Prostate gland (tissue), 2 donors: ENCODE data around the gene HTR1D.
A peak's percentile ranks its signal among the peaks of the same experiment; 100 is the strongest.

Experiments used
- POLR2A ChIP-seq: fragments of 450-650 bp; IDR thresholded peaks from one replicate; pipeline ENCODE4 v1.6.1; 2016; ENCODE audit warnings: antibody characterized with exemption, mild to moderate bottlenecking
- POLR2AphosphoS5 ChIP-seq: sonication (generic); formaldehyde crosslinking; IDR thresholded peaks from one replicate; pipeline ENCODE4 v1.6.1; 2017; ENCODE audit warnings: antibody characterized with exemption
- TF ChIP-seq, protein P1 (sequence below), 4 experiments: fragments of 200-600 bp in 2 of 4; fragments of 450-650 bp in 2 of 4; sonication (generic) in 2 of 4; IDR thresholded peaks; 1 replicate in 3 of 4; 2 replicates in 1 of 4; pipeline ENCODE4 v1.5.1; 2016 to 2019; ENCODE audit warnings: antibody characterized with exemption in 4 of 4, mild to moderate bottlenecking in 2 of 4, moderate library complexity in 2 of 4

- TF ChIP-seq, protein P1, sequence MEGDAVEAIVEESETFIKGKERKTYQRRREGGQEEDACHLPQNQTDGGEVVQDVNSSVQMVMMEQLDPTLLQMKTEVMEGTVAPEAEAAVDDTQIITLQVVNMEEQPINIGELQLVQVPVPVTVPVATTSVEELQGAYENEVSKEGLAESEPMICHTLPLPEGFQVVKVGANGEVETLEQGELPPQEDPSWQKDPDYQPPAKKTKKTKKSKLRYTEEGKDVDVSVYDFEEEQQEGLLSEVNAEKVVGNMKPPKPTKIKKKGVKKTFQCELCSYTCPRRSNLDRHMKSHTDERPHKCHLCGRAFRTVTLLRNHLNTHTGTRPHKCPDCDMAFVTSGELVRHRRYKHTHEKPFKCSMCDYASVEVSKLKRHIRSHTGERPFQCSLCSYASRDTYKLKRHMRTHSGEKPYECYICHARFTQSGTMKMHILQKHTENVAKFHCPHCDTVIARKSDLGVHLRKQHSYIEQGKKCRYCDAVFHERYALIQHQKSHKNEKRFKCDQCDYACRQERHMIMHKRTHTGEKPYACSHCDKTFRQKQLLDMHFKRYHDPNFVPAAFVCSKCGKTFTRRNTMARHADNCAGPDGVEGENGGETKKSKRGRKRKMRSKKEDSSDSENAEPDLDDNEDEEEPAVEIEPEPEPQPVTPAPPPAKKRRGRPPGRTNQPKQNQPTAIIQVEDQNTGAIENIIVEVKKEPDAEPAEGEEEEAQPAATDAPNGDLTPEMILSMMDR (IDR thresholded peaks at IDR 0.05), result no peak
- peak; percentile 42 for TF ChIP-seq POLR2AphosphoS5
- peak; percentile 22 for TF ChIP-seq POLR2A
Measured at GRCh38 chr1:23167353-23168078, 49.8 kb downstream of the HTR1D start.
